A549 treated with CORT108297 at 1 μM for 4 hours (cell line): ENCODE data around the gene MEX3A. TPM values are rescaled to one million over a fixed set of nuclear protein-coding genes. Genes with fewer than 3 reads are reported as not detected.

Source experiments
- total RNA-seq: library from RNA; stranded (reverse); fragments of 200-300 nt; extraction: Qiagen RNA extraction; gene quantifications from 5 replicates; pipeline ENCODE4 v1.2.3, GENCODE V29; 2022

The MEX3A gene, protein sequence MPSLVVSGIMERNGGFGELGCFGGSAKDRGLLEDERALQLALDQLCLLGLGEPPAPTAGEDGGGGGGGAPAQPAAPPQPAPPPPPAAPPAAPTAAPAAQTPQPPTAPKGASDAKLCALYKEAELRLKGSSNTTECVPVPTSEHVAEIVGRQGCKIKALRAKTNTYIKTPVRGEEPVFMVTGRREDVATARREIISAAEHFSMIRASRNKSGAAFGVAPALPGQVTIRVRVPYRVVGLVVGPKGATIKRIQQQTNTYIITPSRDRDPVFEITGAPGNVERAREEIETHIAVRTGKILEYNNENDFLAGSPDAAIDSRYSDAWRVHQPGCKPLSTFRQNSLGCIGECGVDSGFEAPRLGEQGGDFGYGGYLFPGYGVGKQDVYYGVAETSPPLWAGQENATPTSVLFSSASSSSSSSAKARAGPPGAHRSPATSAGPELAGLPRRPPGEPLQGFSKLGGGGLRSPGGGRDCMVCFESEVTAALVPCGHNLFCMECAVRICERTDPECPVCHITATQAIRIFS
- 1.3 to 2.9 TPM (median 2.8 TPM) in 5 replicates for total RNA-seq

DNA sequence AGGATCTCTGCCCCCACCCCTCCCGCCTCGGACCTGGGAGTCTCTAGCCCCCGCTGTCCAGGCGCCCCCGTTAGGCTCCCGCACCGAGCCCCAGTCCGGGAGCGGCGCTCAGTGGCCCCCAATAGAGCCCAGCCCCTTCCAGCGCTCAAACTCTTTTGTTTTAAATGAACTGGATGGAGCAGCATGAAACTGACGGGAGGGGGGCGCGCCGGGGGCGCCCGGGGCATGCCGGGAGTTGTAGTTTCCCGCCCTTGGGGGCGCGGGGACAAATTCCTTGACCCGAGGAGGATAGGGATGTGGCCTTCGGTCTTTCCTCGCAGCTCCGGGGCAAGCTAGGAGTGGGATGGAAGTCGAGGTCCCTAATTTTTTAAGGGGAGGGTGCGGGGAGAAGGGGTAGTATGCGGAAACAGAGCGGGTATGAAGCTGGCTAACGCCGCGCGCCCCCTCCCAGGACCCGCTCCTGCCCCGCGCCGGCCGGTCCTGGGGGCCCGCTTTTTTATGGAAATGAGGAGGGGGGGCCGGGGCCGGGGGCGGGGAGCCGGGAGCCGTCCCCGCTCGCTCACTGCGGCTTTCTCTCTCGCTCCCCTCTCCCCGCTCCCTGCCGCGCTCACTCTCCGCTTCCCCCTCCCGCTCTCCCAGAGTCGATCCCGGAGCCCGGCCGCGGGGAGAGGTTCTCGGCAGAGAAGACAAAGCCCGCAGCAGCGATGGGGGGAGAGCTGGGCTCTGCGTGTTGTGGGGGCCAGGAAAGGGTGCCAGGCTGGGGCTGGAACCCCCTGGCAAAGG lies at the start of gene MEX3A:
TSS of gene MEX3A (minus strand) at position 157 of the 783 bp plus-strand sequence. CDS start 467 bp downstream, outside the sequence.

GRCh38 chr1:156114101-156114918 lies 32.0 kb upstream of the MEX3A start, which contains the start of gene LMNA:
TSS of gene LMNA (plus strand) at chr1:156114711. CDS start at chr1:156114919, 208 bp downstream.

GRCh38 chr1:156060937-156061636 lies 21.2 kb downstream of the MEX3A start, which contains the start of gene RAB25:
TSS of gene RAB25 (plus strand) at chr1:156061160. CDS start at chr1:156061401, 241 bp downstream.

DNA sequence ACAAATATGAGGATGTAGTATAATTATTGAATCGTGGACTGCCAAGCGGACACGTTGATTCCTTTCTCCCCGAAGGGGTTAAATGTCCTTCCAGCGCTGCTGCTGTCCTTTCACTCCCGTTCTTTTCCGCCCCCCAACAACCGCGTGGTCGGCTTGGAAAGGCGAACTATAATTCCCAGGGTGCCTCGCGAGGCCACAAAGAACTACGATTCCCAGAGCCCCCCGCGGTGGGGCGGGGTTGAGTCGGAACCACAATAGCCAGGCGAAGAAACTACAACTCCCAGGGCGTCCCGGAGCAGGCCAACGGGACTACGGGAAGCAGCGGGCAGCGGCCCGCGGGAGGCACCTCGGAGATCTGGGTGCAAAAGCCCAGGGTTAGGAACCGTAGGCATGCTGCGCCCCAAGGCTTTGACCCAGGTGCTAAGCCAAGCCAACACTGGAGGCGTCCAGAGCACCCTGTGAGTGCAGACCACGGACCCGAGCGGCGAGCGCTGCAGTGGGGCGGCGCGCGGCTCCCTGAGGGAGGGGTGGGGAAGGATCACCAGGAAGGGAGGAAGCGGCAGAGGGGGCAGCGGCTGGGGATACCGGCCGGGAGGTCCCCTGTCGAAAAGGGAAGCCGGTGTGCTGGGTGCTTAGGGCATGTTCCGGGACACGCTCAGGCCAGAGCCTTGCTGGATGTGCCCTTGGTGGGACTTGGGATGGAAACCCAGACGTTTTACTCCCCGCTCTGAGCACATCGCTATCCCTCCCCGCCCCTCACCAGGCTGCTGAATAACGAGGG lies 27.6 kb downstream of the MEX3A start, which contains the start of gene LAMTOR2:
TSS of gene LAMTOR2 (plus strand) at position 283 of the 781 bp plus-strand sequence. CDS start at position 391, 108 bp downstream.

GRCh38 chr1:156053768-156054499 lies 28.3 kb downstream of the MEX3A start, which contains the start of gene UBQLN4:
TSS of gene UBQLN4 (minus strand) at chr1:156053798. CDS start at chr1:156053701, 97 bp downstream.

Other genes with a start within 250 kb of the MEX3A start
- gene GON4L, start 225.3 kb downstream of the MEX3A start, total RNA-seq = 12.6 to 14.7 TPM (median 14.6 TPM) in 5 replicates
- gene SYT11, start 222.9 kb downstream of the MEX3A start, total RNA-seq = 1.1 to 1.6 TPM (median 1.3 TPM) in 5 replicates
- gene RIT1, start 171.1 kb downstream of the MEX3A start, total RNA-seq = 22.3 to 24.4 TPM (median 23.9 TPM) in 5 replicates
- gene KHDC4, start 148.1 kb downstream of the MEX3A start, total RNA-seq = 20.3 to 27.7 TPM (median 26.3 TPM) in 5 replicates
- 0.07 TPM in 1 of 5 replicates, not detected in the others for gene RXFP4, start 140.8 kb downstream of the MEX3A start, total RNA-seq
- gene ARHGEF2, start 103.9 kb downstream of the MEX3A start, total RNA-seq = 33.2 to 40.9 TPM (median 37.4 TPM) in 5 replicates
- 259 to 273 TPM (median 265 TPM) in 5 replicates for gene SSR2, start 61.5 kb downstream of the MEX3A start, total RNA-seq
- gene UBQLN4, start 28.7 kb downstream of the MEX3A start, total RNA-seq = 35.9 to 45.7 TPM (median 42.4 TPM) in 5 replicates
- gene LAMTOR2, start 27.7 kb downstream of the MEX3A start, total RNA-seq = 160 to 166 TPM (median 161 TPM) in 5 replicates
- gene RAB25, start 21.3 kb downstream of the MEX3A start, total RNA-seq = 0.21 TPM in 1 of 5 replicates, not detected in the others
- 587 to 756 TPM (median 723 TPM) in 5 replicates for gene LMNA, start 32.2 kb upstream of the MEX3A start, total RNA-seq
- 0.20 to 0.46 TPM (median 0.42 TPM) in 5 replicates for gene SEMA4A, start 71.1 kb upstream of the MEX3A start, total RNA-seq
- 24.3 to 27.6 TPM (median 26.9 TPM) in 5 replicates for gene SLC25A44, start 111.6 kb upstream of the MEX3A start, total RNA-seq
- 53.2 to 62.7 TPM (median 60.1 TPM) in 5 replicates for gene PMF1, start 130.5 kb upstream of the MEX3A start, total RNA-seq
- 0.34 to 0.75 TPM (median 0.52 TPM) in 4 of 5 replicates, not detected in the other for gene BGLAP, start 159.7 kb upstream of the MEX3A start, total RNA-seq
- 2.0 to 4.9 TPM (median 4.5 TPM) in 5 replicates for gene PAQR6, start 165.6 kb upstream of the MEX3A start, total RNA-seq
- 39.5 to 49.8 TPM (median 48.2 TPM) in 5 replicates for gene SMG5, start 200.4 kb upstream of the MEX3A start, total RNA-seq
- gene TMEM79, start 201.9 kb upstream of the MEX3A start, total RNA-seq = 6.8 to 10.2 TPM (median 8.9 TPM) in 5 replicates
- 33.5 to 52.1 TPM (median 46.7 TPM) in 5 replicates for gene GLMP, start 213.2 kb upstream of the MEX3A start, total RNA-seq
- not detected in 5 replicates for gene VHLL, start 216.8 kb upstream of the MEX3A start, total RNA-seq